Stimulated activated CD4-positive, alpha-beta T cell treated with anti-CD3 and anti-CD28 coated beads, Interleukin-4, amount 100 ng/mL, for 48 hours (primary cell): ENCODE data around the gene WNK1.
"Not testable (repeated sequence)": the region's sequence is repeated elsewhere in the genome, so short reads cannot be mapped to it uniquely, and the experiment has no call there.

Experiments
- DNase-seq, 2 donors: peaks; one replicate each; pipeline ENCODE4 v3.0.0-alpha.2; 2020; ENCODE audit warnings: low read depth in 2 of 2

Gene WNK1

DNA sequence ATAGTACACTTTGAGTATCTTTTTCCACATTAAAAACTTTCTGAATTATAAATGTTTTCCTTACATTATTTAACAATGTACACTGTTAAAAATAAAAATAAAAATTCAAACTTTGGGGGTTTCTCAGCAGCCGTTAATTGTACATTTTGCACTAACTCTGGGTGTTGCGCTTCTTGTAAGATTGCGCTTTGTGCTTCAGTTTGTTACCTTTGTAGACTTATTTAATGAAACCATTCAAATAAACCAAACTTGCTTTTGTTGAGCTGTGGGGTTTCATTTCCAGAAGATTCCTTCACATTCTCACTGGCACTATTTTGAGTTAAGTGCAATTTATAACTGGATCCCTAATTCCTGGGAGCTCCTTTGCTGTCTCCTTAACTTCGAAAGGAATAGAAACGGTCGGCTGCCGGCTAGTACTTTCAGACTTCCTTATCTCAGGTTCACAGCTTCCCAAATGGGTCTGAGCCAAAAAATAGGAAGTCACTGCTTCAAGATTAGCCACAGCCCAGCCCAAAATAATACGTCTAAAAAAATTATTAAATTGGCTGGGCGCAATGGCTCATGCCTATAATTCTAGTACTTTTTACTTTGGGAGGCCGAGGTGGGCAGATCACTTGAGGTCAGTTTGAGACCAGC is 158.9 kb downstream of the WNK1 start:
- no peak for DNase-seq

DNA sequence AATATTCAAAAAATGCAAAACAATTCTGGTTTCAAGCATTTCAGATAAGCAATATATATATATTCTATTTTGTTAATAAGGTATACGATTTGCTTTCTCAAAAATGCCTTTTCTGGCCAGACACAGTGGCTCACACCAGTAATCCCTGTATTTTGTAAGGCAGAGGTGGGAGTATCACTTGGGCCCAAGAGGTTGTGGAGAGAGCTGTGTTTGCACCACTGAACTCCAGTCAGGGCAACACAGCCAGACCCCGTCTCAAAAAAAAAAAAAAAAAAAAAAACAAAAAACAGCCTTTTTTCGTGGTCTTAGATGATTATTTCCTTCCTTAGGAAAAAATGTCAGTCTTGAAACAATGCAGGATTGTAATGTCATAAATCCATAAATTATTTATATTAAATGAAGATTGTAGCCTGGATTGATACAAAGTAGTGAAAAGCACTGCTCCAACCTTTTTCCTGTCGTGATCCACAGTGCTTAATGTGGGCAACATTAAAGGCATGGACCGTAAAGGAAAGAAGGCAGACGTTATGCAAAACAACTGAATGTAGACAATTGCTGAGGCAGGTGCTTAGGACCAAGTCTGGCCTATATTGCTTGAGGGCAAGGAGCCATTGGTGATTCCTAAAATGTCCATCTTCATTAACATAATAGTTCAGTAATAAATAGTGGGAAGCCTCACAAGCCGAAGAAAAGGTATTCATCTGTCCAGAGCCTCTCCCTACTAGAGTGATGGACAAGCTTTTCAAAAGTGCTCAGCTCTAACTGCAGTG is 160.3 kb downstream of the WNK1 start:
- no peak for DNase-seq

DNA sequence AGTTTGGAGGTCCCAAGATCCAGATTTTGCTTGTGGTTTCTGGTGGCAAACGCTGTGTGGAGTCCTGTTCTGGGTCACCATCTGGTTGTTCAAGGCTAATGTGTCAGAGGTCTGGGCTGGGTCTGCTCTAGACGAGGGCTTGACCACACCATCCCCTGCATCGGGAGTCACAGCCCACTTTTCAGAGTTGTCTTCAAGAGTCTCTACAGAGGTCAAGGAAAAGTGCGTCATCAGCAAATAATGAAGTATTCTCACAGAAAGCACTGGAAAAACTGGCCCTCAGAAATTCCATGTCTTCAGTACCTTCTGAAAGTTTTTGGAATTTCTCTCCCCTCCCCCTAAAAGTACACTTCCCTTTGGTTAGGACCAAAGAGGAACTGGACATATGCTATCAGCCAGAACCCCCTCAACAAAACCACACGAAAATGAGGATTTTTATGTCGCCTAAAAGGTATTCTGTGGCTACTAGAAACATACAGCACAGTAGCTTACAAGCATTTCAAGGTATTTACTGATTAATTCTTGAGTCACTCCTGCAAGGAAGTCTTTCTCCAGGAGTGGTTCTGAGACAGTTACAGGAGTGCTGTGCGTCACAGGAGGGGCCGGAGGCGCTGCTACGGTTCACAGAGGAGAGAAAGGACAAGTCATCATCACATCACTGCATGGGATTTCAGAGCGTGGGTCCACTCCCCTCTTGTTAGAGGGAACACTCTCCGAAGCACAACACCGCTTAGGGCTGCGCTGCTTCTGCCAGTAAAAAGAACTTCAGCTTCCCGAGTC is 161.7 kb downstream of the WNK1 start:
- DNase-seq, result no peak

DNA sequence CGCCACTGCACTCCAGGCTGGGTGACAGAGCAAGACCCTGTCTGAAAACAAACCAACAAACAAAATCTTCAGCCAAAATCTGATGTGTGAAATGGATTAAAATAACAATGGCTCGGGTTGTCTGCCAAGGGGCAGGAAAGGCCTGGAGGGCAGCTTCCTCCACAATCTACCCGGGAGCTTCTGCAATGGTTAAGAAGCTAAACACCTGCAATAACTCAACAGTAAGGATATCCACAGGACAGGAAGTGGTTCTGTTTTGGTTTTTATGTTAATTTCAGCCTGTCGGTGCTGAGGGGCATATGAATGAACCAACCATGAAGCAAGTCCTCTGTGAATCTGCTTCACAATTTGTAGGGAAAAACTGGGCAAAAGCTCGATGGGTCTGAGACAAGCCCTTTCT is 162.7 kb downstream of the WNK1 start:
- DNase-seq, result no peak

DNA sequence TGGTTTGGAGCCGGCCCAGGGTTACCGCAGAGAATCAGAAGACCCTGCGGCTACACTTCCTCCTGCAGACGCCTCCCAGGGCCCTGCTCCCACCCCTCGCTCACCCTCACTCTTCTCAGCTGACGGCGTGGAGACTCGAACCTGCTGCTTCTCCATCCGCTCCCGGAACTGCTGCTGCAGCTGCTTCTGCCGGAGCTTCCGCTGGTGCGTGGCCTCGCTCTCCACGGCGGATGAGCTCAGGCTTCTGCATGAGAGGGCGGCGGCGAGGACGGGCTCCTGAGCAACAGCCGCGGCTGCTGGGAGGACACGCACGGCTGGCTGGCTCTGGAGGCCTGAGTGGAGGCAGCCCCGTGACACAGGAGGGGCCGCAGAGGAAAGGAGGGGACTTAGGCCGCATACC is 163.9 kb downstream of the WNK1 start:
- DNase-seq, result no peak

DNA sequence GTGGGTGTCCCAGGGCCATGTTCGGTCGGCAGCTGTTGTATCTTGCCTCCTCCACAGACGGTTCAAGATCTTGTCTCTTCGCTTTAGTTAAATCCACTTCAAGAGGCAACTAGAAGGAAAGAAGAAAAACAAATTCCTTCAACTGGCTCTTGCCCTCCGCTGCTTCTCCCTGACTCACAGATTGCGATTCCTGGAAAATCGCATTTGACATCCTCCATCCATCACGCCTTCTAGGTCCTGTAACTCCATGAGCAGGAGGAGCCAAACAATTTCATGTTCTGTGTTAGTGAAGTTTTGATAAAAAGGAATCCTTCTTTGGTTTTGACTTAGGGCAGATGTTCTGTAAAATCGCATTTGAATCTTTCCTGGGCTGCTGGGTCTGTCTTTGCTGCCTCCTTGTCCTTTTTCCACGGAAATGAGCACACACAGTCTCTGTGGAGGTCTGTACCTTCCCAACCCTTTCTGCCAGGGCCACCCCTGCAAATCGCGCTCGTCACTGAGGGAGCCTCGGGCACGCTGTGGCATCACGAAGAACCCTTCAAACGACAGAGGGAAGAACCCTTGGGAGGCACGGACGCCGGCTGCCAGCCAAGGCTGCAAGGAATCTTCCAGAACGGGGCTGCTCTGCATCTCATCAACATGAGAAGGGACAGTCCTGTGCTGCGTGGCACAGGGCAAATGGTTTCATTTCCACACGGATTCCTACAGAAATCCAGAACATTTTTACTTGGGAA is 164.5 kb downstream of the WNK1 start:
- no peak for DNase-seq

DNA sequence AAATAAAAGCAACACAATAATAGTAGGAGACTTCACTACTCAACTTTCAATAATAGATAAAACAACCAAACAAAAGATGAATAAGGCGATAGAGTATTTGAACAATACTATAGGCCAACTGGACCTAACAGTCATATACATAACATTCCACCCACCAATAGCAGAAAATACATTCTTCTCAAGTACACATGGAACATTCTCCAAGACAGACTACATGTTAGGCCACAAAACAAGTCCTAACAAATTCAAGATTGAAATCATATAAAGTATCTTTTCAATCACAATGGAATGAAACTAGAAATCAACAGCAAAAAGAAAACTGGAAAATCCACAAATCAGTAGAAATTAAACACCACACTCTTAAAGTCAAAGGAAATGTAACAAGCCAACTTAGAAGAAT is 168.3 kb downstream of the WNK1 start:
- no peak for DNase-seq

DNA sequence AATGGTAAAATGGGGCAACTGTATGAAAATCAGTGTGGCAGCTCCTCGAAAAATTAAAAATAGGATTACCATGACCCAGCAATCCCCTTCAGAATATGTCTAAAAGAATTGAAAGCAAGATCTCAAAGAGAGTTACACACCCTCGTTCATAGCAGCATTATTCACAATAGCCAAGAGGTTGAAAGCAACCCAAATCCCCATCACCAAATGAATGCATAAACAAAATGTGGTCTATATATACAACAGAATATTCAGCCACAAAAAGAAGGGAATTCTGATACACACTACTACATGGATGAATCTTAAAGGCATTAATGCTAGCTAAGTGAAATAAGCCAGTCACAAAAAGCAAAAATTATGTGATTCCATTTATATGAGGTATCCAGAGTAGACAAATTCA is 169.9 kb downstream of the WNK1 start:
- DNase-seq, result no peak

DNA sequence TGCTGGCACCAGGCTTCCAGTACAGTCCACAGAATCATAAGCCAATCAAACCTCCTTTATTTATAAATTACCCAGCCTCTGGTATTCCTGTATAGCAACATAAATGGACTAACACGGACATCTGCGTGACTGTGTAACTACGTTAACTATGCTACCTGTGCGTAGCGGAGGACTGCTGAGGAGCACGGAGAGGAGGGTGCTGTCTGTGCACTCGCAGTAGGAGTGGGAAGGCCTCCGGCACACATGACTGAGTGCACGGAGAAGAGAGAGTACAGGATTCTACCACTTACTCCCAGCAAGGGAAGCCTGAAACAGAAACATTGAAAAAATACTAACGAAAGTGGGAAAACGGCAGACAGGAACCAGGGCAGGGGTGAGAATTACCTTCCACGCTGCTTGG is 174.3 kb downstream of the WNK1 start:
- DNase-seq, result no peak

DNA sequence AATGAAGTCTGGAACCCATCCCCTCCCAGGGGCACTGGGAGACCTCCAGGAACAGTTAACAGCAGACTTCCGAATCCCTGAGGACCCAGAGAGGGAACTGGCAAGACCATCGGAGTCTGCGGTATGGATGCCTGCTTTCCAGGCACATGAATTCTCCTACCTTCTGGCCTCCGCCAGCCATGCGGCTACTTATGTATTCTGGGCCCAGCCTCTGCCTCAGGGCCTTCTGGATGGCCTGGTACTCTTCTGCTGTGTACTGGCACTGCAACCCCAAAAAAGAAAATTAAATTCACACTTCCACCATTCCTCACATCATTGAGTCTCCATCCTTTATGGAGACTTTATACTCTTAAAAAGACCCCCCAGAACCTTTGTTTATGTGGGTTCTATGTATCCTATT is 178.7 kb downstream of the WNK1 start:
- DNase-seq, result no peak

DNA sequence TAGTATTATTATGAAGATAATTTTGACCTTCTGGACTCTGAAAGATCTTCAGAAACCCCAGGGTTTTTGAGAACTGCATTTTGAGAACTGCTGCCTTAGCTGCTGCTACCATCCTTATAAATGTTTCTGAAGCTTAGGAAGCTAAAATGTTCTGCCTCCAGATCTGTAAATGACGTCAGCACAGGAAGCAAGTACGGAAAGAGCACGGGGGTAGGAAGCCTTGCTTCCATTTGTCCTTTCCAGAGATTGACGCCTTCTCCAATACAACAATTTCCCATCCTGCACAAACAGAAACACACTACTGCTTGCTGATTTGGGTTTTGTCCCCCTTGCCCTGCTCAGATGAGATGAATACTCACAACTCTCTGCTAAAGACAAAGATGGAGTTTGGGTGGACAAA is 179.2 kb downstream of the WNK1 start:
- DNase-seq, result no peak

DNA sequence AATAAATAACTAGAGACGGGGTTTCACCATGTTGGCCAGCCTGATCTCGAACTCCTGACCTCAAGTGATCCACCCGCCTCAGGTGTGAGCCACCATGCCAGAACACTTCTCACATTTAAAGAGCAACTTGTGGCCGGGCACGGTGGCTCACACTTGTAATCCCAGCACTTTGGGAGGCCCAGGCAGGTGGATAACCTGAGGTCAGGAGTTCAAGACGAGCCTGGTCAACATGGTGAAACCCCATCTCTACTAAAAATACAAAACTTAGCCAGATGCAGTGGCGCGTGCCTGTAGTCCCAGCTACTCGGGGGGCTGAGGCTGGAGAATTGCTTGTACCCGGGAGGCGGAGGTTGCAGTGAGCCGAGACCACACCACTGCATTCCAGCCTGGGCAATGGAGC is 183.5 kb downstream of the WNK1 start:
- DNase-seq, result not testable (repeated sequence)

DNA sequence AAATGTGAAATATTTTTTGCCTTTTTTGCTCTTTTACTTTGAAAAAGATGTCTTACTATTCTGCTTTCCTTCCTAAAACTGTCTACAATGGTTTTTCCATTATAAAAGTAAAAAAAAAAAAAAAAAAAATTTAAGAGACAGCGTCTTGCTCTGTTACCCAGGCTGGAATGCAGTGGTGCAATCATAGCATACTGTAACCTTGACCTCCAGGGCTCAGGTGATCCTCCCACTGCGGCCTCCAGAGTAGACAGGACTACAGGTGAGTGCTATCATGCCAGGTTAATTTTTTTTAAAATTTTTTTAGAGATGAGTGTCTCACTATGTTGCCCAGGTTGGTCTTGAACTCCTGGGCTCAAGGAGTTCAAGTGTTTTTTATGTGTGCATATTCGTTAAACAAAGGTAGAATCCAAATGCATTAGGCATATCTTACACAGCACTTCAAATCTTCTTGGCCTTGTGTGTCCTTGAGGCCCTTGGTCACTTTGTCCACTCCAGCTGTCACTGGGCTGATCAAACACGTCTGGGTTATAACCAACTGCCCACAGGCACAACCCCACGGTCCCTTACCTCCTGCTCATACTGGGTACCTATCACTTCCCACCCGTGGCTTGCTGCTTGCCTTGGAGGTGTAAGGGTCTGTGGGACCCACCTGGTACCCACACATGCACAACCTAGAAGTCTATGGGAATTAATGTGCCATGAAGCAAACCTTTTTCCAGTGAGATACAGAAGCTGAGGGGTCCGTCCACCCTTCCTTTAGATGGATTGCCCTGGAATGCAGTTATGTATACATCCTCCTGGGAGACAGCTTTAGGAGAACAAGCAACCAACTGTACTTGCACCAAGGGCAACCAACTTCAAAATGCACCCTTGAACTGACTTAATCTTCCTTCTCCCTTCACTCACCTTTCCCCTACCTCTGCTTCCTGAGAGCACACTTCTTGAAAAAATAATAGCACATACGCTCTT is 184.3 kb downstream of the WNK1 start:
- no peak for DNase-seq

DNA sequence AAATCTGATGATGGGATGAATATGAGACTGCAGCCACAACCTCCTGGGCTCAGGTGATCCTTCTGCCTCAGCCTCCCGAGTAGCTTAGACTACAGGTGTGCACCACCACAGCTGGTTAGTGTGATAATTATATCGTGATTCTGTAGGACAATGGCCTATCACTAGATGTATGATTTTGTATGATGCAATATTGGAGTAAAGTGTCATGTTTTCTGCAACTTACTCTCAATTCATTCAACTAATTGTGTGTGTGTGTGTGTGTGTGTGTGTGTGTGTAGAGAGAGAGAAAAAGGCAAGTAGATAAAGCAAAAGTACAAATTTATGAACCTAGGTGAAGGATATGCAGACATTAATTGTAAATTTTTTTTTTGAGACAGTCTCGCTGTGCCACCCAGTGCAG is 186.4 kb downstream of the WNK1 start:
- DNase-seq, result no peak

DNA sequence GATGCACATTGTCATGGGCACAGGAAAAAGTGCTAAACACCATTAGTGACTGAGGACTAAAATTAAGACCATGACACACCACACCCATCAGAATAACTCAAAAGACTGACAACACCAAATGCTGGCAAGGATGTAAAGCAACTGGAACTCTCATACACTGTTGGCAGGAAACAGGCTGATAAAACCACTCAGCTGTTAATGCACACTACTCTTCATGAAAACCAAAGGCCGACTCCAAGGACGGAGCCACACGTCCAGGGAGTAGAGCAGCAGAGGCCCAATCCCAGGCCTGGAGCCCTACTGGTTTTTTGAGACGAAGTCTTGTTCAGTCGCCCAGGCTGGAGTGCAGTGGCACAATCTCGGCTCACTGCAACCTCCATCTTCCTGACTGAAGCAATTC is 190.7 kb downstream of the WNK1 start:
- no peak for DNase-seq

DNA sequence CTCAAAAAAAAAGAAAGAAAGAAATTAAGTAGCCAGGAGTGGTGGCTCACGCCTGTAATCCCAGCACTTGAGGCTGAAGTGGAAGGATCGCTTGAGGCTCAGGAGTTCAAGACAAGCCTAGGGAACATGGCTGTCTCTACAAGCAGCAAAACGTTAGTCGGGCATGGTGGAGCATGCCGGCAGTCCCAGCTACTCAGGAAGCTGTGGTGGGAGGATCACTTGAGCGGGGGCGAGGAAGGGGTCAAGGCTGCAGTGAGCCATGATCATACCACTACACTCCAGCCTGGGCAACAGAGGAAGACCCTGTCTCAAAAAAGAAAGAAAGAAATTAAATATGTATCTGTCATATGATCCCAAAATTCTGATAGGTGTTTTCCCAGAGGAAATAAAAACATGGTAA is 191.8 kb downstream of the WNK1 start:
- DNase-seq, result no peak

DNA sequence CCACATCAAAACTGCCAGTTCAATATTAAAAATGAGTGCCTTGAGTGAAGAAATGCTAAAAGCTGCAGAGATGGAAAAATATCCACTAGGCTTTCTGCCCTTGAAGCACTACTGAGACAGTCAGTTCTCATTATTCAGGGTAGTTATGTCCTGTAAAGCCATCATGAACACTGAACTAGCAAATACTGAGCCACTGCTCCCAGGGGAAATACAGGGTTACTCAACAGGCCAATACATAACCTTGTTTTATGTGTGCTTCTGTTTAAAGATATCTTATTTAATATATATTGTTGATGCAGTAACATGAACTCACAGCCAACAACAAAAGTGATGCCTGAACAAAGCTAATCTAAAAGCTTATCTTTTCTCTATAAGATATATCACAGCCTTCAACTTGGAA is 193.8 kb downstream of the WNK1 start:
- DNase-seq, result no peak

DNA sequence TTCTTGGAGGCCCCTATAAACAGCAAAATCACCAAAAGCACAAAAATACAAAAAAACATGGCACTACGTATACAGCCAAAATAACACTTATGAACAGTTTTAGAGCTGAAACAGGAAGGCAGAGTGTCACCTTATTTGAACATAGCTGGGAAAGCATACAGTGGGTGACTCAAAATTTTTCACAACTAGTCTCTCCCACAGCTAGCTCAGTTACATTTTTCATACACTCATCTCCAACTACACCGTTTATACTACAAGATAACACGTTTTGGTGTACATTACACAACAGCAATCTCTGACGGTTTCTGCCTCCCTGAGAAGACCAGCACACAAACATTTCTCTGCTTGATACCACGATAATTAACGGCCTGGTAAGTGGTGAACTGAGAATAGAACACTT is 194.3 kb downstream of the WNK1 start:
- no peak for DNase-seq

DNA sequence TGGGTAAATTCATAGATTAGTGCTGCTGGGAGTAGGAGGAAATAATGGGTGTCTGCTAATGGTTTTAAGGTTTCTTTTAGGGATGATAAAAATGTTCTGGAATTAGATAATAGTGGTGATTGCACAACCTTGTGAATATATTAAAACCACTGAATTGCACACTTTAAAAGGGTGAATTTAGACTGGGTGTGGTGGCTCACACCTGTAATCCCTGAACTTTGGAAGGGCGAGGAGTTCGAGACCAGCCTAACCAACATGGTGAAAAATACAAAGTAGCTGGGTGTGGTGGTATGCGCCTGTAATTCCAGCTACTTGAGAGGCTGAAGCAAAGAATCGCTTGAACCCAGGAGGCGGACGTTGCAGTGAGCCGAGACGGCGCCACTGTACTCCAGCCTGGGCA is 195.9 kb downstream of the WNK1 start:
- no peak for DNase-seq

DNA sequence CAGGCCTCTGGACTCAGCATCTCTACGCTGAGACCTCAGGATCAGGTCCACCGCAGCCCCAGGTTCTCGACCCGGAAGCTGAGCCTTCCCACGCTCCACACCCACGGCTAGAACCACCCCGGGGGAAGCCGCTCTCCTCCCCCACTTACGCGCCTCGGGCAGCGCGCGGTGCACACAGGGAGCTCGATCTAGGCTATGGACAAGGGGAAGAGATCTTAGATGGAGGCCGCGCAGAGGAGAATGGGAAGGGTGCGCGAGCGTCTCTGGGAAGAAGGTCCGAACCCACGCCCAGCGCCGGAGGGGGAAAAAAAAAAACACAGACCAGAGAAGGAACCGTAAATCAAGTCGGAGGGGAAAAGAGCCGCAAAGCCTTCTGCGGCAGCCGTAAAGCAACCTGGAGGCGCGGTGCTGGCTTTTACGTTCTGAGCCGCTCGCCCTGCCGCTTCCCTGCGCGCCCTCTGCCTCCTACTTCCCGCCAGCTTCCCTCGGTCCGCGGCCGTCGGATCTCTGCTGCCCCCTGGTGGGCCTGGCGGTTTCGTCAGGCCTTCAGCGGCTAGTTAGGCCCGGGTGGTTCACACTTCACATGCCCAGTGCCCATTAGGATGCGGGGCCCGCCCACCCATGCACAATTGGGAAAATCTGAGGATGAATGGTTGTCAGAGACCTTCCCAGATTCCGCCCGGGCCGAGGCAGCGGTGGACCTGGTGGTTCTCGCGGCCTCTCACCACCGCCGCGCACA is 197.2 kb downstream of the WNK1 start, which contains the start of gene RAD52:
RAD52 (minus strand) TSS at position 242 of the 739 bp plus-strand sequence. CDS start 16,636 bp downstream, outside the sequence.
- DNase-seq, result peak; percentile 96 to 98
